GM21381 (cell line): Measurements from ENCODE around the gene RHCE.
"Not testable (repeated sequence)": the region's sequence is repeated elsewhere in the genome, so short reads cannot be mapped to it uniquely, and the experiment has no call there.

ENCODE experiments used
- ATAC-seq: cut with Tn5 transposase; IDR thresholded peaks from one replicate; pipeline ENCODE4 v1.9.1; 2021; ENCODE audit warnings: mild to moderate bottlenecking, moderate library complexity; ENCODE audit not compliant: unreplicated experiment

Gene RHCE

DNA sequence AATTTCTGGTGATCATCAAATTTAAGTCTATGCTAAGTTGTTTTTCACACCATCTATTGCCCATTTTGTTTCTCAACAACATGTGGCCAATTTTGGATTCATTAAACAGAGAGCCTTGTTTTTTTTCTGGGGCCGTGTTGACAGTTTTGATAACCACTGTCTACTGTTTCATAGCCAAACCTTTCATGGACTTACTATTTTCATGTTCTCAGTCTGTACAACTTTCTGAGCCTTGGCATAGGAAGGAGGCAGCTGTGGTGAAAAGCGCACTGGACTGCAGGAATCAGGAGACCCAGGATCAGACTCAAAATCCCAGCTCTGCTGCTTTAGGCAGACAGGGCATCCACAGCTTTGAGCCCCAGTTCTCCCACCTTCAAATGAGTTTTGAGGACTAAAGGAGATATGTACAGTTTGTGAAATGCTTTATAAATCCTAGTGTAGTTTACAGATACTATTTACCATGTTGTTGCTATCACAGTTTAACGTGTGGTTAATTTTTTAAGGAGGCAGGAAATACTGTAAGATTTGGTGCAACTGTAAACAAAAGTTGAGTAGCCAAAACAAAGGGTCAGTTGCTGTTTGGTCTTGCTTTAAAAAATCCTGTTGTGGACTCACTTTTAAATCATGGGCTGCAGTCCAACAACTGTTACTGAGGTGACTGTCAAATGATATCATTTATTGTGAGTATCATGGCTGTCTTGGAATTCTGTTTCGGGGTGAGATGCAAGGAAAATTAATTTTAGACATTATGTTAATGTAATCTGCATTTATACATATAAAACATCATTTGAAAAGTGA lies 13.0 kb upstream of the RHCE start:
- no peak for ATAC-seq

DNA sequence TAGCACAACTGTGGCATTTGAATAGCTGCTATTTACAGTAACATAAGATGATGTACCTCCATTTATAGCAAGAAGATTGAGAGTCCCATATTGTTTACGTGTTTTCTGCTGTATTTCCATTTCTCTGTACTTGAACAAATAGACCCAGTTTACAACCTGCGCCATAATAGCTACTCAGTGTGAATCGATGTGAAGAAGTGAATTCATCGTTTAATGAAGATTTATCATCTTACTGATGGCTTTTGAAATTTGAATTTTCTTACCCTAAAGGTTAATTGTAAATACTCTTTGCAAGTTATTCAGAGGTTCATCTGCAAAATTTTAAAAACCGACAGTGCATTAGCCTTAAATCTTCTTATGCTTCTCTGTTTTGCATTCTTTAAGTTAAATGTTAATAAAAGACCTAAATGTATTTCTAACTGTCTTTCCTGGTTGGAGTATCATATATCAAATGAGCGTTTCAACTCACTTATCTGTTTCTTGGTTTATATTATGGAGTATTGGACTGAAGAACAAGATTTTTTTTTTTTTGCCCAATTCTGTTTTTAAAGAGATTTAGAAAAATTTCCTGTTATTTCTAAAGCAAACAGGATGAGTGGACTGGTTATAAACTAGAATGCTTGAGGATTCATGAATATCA lies 12.2 kb upstream of the RHCE start:
- ATAC-seq: no peak

DNA sequence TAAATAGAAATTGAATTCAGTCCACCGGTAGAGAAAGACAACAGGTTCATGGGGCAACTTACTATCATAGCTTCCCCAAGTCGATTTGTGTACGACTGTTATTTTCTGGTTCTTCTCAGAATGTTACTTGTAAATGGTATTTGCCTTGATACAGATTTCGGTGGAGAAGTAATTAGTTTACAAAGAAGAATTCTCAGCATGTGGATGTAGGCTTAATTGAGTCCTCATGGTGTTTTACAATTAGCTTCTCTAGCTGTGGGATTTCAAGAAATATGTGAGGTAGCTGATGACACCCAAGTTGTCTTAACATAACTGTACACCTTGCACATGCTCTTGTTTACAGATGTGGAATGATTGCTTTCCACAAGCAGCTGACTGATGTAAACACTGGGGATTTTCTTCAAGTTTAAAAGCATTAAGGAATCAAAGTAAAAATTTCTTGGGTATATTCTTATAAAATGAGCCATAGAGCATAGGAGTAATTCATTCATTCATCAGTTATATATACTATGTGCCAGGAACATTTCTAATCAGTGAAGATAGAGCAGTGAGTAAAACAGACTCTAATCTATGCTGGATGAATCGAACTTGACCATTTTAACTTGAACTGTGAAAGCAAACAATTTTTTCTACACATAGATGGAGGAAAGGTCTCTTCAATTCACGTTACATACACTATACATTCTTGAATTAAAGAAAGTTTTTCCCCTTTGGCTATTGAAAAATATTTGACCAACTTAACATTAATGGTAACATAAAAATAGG lies 11.5 kb upstream of the RHCE start:
- ATAC-seq: no peak

DNA sequence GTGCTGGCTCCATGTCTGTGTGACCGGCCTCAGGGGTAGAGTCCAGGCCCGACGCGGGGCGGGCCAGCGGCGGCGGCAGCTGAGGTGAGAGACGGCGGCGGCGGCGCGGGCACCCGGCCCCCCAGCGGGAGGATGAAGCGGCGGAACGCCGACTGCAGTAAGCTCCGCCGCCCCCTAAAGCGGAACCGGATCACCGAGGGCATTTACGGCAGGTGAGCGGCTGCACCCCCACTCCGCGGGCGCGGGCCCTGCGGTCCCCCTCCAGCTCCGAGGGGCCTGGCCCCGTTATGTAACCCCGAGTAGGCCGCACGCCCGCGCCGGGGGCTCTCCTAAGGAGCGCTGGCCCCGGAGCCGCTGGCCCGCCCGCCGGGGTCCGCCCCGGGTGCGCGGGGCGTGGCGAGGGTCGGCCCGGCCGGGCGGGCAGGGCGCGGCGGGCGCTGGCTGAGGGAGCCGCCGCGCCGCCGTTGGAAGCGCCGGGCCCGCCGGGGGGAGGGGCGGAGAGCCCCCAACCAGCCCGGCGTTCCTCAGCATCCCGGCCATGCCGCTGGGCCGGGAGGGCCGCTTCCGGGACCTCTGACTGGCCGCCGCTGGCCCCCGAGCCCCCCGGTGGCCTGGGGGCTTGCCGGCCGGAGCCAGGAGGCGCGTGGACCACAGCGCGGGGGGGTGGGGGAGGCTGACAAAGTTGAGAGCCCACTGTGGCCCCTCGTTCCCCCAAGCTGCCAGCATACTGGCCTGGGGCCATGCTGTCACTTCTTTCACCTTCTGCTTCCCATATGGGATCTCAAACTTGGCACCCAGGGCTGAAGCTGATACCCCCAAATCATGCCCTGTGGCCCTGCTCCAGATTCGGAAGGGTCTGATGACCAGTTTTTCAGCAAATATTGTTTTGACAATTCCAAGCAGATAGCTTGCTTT lies 10.6 kb upstream of the RHCE start:
- ATAC-seq: peak; percentile 21

DNA sequence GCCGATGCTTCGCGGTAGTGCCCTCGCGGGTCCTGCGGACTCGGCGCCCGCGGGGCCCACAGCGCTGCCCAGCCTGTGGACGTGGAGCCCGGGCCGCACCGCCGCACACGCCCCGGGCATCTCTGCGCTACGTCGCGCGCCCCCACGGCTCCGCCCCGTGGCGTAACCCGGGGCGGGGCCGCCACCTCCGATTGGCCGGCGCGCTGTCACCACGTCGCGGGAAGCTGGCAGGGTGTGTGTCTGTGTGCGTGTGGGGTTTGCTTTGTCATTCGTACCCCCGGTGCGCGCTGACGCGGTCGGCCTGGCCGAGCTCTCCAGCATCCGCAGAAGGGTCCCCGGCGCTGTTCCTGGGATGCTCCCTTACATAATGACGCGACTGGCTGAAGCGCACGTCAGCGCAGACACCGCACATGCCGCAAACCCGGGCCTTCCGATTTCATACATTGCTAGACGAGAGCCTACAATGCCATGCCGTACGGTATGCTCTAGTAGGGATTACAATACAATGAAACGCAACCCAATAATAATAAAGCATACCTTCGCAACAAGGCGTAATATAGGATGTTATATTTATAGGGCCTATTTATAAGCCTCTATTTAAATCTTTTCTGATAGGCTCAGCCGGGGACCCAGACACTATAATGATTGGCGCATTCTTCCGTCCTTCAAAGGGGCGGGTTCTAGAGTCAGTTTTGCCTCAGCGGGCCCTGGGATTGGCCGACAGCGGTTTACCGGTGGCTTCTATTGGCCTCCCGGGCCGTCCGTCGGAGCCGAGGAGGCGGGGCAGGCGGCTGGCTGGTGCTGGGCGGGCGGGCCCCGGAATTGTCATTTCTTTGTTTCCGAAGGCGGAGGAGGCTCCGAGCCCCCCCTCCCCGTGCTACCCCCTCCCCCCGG lies 9.7 kb upstream of the RHCE start, which contains the start of gene MACO1:
Gene MACO1 (plus strand): TSS at position 825 of the 894 bp plus-strand sequence. CDS start 202 bp downstream, outside the sequence.
- ATAC-seq: peak; percentile 79

DNA sequence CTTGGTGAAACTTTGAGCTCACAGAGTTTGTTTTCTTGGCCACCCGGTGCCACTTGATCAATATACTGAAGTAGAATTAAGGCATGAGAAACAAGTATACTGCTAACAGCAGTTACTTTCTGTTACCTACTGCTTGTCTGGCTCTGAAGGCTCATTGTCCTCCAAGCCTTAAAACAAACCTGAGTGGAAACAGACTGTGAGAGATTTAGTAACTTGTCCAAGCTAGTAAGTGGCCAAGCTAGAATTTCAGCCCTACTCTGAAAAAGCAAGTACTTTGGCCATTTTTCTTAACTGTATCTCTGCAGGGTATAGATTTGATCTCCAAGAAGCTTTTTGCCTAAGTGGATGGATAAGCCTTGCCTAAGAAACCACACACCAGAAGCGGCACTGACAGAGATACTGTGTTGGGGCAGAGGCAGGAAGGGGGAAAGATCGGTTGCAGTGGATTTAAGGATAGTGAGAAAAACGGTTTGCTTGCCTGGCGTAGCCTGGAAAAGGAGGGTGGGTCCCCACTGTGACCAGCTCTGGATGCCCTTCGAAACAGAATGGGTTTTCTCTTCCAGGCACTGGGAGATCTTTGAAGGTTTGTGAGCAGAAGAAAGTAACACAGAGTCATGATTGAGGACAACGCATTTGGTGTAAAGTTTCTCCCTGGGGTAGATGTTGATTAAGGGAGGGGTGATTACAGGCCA lies 8.0 kb upstream of the RHCE start:
- ATAC-seq: no peak

DNA sequence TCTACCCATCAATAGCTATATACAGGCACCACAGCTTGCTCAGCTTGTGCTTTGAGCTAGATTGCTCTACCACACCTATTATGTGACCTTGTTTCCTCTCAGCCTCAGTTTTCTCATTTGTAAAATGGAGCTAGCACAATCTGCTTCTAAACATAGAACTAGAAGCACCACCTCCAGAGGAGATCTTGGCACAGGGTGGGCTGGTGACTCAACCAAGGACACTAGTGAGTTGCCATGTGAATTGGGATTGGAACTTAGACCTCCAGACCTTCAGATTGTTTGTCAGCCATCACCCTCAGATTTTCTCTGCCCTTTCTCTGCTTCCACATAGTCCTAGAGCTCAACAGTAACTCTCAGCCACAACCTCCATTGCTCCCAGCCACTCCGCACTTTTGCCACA lies 7.1 kb upstream of the RHCE start:
- ATAC-seq: no peak

DNA sequence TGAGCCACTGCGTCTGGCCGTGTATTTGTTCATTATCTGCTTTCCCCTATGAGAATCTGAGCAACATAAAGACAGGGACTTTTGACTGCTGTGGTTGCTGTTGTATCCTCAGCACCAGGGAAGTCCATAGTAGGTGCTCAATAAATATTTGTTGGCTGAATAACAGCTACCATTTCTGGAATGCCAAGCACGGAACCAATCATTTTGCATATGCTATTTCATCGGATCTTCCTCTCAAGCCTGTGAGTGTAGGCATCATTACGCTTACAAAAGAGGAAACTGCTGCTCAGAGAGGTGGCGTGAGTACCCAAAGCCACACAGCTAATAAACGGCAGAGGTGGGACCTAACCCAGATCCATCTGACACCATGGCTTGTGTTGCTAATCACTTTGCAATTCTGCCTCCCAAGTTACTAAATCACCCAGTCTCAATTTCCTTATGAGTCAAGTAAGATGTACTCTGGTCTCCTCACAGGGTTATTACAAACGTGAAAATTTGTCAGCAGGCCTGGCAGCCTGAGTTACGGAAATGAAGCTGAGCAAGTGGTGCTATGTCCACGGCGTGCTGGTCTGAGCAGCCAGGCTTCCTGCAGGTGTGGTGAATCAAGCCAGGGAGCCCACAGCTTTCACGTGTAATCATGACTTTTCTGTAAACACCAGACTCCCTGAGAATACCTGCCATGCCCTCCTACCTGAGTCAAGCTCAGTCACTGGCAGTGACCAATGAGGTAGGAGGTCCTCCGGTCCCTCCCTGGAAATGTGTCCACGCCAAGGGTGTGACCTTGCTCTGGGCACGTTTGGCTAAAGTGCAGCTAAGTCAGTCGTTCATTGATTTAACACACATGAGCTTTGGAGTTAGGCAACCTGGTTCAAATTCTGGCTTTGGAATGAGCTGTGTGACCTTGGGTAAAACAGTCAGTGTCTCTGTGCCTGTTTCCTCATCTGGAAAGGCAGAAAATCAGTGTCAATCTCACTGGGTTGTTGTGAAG lies 4.8 kb upstream of the RHCE start:
- no peak for ATAC-seq

DNA sequence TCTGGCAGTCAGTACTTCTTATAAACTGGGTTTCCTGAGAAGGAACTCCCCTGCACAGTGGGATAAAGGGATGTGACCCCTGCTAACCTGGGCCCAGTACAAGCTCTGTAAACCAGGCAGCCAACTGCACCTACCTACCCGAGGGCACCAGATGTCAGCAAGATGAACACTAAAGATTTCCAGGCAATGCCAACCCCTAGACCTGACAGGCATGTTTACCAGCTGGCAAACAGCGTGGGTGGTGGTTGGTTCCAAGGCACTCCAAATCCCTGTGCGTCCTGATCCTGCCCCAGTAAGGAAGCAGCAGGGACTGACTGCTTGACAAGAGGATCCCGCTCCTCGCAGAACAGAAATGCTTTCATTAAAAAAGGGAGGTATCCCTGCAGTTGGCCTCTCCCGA lies 2.6 kb upstream of the RHCE start:
- not testable (repeated sequence) for ATAC-seq

DNA sequence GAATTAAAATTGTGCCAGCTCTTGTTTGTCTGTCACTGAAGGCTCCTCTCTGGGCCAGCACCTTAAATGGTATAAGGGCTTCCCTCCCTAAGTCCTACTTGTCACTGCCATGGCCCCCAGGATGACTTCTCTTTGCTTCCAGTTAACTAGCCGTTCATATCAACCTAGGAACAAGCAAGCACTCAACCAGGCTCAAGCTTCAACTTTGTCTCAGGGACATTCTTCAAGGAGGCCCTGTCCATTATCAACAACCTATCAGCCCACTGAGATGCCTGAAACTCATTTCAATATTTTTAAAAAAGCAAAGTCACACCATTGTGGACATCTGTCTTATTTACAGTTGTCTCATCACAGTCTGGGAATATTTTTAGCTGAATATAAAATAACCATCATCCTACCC lies 1.3 kb downstream of the RHCE start:
- not testable (repeated sequence) for ATAC-seq

DNA sequence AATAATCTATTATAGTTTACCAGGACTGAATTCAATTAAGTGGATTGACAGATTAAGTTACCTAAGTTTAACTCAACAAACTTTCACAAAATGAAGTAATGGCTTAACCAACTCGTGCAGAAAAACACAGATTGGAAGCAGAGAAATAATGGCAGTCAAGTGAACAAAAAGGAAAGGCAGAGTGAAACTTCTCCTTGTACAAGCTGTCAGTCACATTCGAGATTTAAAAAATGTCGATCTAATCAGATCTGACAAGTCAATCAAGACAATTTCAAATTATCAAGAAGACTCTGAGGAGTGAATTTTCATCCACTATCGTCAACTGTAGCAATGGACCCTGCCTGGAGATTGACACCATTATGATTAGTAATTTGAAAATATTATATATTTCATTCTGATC lies 3.3 kb downstream of the RHCE start:
- ATAC-seq: not testable (repeated sequence)

DNA sequence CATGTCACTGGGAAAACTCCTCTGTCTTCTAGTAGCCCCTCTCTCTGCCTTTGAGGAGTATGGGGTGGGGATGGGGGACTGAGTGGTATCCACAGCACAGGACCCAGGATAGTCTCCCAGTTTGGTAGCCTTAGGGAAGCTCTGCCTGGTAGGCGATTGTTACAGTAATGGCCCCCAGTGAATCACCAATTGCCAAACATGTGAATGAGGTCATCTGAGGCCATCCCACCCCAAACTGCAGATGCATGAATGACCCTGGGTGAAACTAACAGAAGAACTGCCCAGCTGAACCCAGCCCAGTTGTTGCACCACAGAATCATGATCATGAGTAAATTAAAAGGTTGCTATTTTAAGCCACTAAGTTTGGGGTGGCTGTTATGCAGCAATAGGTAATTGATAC lies 6.0 kb downstream of the RHCE start:
- ATAC-seq: not testable (repeated sequence)

DNA sequence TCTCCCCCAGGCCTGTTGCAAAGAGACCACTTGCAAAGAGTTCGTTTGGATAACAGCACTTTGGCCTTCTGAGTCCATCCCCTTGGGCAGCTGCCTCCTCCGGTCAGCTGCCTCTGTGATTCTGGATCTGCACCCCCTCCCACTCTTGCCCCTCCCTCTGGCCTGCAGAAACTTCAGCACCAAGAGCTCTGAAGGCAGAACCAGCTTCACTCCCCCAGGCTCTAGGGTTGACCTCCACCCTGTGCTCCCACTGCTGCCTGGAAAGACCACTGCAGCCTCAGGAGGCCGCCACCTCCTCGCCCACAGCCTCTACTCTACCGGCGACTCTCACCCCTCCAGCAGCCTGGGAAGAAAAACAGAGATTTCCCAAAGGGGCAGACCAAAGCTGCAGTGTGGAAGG lies 6.5 kb downstream of the RHCE start:
- not testable (repeated sequence) for ATAC-seq

DNA sequence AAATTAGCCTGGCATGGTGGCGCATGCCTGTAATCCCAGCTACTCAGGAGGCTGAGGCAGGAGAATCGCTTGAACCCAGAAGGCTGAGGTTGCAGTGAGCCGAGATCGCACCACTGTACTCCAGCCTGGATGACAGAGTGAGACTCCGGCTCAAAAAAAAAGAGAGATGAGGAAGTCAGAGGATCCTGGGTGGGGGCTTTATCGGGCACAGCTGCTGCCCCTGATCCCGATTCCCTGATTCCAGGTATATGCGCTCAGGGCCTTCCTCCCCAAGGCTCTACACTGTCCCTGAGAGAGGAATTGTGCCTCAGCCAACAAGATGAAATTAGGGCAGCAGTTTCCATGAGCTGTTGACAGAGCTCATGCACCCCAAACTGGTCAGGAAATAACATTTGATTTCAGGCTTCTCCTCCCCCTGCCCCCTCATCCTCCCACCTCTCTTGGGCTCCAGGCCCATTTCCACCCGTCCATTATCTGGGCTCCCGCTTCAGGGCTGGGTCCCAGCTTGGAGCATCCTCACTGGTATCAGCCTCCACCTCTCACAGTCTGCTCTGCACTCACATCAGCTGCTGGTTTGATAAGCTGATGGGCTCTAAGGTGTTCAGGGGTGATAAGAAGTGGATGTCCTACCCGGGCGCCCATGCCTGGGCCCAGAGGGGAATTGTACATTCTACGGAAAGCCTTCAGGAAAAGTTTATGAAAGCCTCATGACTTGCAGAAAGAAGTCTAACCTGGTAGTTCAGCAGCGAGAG lies 7.6 kb downstream of the RHCE start:
- not testable (repeated sequence) for ATAC-seq

DNA sequence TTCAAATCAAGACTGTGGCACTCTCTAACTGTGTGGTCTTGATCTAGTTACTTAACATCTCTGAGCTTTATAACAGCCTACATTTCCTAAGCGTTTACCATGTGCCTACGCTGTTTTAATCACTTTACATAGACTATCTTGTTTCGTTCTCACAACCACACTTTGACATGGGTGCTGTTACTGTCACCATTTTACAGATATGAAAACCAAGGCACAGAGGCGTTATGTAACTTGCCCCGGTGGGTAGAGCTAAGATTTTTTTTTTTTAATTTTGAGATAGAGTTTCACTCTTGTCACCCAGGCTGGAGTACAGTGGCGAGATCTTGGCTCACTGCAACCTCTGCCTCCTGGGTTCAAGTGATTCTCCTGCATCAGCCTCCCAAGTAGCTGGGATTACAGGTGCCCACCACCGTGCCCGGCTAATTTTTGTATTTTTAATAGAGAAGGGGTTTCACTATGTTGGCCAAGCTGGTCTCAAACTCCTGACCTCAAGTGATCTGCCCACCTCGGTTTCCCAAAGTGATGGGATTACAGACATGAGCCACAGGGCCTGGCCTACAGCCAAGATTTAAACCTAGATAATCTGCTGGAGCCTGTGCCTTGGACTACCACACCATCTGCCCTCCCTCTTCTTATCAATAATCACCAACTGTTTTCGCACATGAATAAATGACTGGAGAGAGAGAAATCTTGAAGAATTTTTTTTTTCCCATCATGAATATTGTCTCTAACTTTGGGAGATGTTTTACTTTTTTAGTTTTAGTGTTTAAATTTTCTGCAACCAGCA lies 10.8 kb downstream of the RHCE start:
- not testable (repeated sequence) for ATAC-seq

DNA sequence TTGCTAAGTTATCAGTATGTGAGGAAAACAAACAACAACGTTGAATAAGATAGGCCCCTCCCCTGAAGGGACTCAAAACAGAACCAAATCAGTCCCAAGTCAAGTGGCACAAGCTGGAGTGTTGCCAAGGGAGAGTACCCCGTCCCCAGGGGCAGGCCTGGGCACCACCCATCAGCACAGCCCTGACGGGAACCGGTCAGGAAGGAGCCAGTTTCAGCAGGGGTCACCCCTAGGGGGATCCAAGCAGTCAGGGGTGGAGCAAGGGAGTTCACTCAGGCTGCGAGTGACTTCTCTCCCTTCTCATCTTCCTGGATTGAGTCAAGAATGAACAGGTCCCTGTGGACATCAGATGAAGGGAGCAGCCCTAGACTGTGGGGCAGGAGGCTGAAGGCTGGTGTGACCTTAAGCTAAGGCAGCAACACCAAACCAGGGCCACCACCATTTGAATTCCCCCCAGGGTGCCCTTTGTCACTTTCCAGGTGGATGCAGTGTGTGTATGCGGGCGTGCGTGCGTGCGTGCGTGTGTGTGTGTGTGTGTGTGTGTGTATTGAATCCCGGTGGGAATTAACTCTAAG lies 14.8 kb downstream of the RHCE start:
- ATAC-seq: not testable (repeated sequence)
